Kidney epithelial cell (primary cell): Measurements from ENCODE around the gene GRID1. TPM values are rescaled to one million over a fixed set of nuclear protein-coding genes. Genes with fewer than 3 reads are reported as not detected.

ENCODE experiments used
- DNase-seq: peaks from one replicate; pipeline ENCODE4 v3.0.0-alpha.2; 2010; ENCODE audit warnings: low read depth
- H3K27me3 ChIP-seq: 2 replicates; pipeline ENCODE4 v1.6.0; 2011; ENCODE audit warnings: low read length; ENCODE audit not compliant: control insufficient read depth, insufficient read depth
- H3K36me3 ChIP-seq: 2 replicates; pipeline ENCODE4 v1.5.1; 2011; ENCODE audit warnings: low read length; ENCODE audit not compliant: control insufficient read depth, insufficient read depth
- H3K4me3 ChIP-seq: 2 replicates; pipeline ENCODE4 v1.5.1; 2011; ENCODE audit warnings: low read depth, mild to moderate bottlenecking, control low read depth, low read length
- total RNA-seq: library from RNA; depleted of rRNA; stranded (reverse); fragments of >200 nt; gene quantifications from 2 replicates; pipeline ENCODE4 v1.2.3, GENCODE V29; 2015
- TF ChIP-seq, protein P1 (sequence below): IDR thresholded peaks from 2 replicates; pipeline ENCODE4 v1.5.1; 2011; ENCODE audit warnings: mild to moderate bottlenecking, moderate library complexity, low read length, control low read depth, inconsistent platforms; ENCODE audit not compliant: insufficient read depth, poor library complexity, severe bottlenecking

Gene GRID1
- total RNA-seq, 1 donor from 2014 or later = 0.33 TPM

DNA sequence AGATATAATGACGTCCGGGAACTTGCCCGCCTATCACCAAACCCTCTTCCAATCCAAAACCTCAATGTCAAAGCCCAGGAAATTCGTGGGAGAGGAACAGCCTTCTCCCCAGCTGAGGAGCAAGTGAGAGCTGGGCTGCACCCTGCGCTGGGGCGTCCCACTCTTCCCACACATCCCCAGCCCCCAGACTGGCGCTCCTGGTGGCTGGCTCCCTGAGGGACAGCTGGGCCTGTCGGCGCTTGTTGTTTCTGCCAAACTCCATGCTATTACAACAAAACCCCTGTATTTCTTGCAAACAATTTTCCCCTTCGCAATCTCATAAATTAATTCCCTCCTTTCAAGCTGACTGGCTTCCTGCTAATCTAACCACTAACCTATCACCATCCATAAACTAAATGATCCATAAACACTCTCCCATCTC, 53.0 kb downstream of the GRID1 start:
- TF ChIP-seq, protein P1, sequence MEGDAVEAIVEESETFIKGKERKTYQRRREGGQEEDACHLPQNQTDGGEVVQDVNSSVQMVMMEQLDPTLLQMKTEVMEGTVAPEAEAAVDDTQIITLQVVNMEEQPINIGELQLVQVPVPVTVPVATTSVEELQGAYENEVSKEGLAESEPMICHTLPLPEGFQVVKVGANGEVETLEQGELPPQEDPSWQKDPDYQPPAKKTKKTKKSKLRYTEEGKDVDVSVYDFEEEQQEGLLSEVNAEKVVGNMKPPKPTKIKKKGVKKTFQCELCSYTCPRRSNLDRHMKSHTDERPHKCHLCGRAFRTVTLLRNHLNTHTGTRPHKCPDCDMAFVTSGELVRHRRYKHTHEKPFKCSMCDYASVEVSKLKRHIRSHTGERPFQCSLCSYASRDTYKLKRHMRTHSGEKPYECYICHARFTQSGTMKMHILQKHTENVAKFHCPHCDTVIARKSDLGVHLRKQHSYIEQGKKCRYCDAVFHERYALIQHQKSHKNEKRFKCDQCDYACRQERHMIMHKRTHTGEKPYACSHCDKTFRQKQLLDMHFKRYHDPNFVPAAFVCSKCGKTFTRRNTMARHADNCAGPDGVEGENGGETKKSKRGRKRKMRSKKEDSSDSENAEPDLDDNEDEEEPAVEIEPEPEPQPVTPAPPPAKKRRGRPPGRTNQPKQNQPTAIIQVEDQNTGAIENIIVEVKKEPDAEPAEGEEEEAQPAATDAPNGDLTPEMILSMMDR = no peak
- no peak for DNase-seq
- no peak overlapping the region for H3K4me3 ChIP-seq
- H3K27me3 ChIP-seq = no peaks in the 10 kb centered on the region
- no peaks in the 10 kb centered on the region for H3K36me3 ChIP-seq

DNA sequence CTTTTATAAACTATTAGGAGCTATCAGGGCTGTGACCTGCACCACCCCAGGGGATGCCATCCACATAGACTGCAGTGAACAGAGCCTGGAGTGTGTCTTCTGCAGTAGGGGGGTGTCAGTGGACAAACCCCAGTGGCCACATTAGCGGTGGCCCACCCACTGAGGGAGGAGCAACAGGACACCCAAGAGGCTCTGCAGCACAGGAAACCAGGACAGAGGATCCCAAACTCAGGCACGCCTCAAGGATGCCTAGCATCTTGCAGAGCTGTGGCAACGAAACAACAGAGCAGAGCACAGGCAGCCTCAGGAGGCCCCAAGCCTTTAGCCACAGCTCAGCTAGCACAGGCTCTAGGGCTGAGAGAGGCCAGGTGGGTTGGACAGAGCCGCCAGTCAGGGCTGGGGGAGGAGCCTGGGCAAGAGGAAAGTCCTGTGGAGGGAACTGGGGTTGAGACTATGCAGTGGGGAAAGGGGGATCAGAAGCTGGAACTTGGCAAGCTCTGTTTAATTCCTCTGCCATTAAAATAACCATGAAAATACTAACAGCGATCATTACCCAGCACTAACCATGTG, 53.8 kb downstream of the GRID1 start:
- DNase-seq = no peak
- TF ChIP-seq, protein P1 = no peak
- Histone ChIP-seq H3K4me3 (no peak overlapping the region), H3K36me3 (no peaks in the 10 kb centered on the region), H3K27me3 (no peaks in the 10 kb centered on the region)

DNA sequence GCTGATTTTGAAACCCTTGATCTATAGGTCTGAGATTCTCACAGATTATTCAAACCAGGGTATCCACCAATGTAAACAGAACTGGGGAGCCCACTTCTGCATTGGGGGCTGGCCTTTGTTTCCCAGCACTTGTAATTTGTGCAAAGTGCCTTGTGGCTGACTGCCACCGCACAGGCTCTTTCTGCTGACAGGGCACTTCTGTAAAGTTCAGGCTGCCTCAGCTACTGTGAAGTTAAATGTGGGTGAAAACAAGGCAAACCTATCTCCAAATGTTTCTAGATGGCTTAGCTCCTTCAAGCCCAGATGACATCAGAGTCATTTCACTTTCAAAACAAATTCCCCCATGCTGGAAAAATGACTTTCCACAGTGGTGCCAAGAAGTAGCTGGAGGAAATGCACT, 54.7 kb downstream of the GRID1 start:
- no peaks in the 10 kb centered on the region for H3K27me3 ChIP-seq
- DNase-seq = no peak
- H3K36me3 ChIP-seq = no peaks in the 10 kb centered on the region
- TF ChIP-seq, protein P1 = no peak
- H3K4me3 ChIP-seq = no peak overlapping the region

DNA sequence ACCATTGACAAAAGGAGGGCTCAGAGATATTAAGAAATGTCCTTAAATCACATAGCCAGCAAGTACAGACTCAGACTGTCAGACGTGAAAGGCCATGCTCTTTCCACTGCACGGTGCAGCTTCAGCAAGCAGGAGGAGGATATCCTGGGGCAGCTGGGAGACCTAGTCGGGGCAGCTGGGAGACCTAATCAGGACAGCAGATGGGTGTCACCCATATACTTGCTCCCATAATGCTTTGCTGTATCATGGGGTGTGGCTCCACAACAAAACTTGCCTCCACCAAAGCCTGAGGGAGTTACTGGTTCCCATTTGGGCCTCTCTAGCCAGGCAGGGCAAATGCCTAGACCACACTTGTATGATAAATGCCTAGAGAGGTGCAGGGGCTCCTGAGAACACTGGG, 55.4 kb downstream of the GRID1 start:
- DNase-seq = no peak
- no peaks in the 10 kb centered on the region for H3K27me3 ChIP-seq
- H3K36me3 ChIP-seq = no peaks in the 10 kb centered on the region
- TF ChIP-seq, protein P1 = no peak
- H3K4me3 ChIP-seq = no peak overlapping the region

DNA sequence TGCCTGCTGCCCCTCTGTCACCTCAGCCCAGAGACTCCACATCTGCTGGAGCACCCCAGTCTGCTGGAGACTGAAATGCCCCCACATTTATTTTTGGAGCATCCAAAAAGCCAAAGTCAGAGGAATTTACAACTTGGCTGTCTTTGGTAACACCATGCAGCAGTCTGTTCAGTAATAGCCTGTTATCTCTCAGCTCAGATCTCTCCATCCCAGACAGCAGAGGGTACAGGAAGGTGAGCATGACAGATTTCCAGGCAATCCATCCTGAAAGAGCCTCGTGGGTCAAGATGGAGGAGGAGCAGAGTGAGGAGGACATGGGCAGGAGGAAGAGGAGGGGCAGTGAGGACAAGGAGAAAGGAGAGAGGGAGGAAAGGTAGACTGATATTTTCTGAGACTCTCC, 55.9 kb downstream of the GRID1 start:
- H3K36me3 ChIP-seq = no peaks in the 10 kb centered on the region
- no peaks in the 10 kb centered on the region for H3K27me3 ChIP-seq
- no peak for DNase-seq

More for the DNA sequence above, 55.9 kb downstream of the GRID1 start:
- TF ChIP-seq, protein P1 = no peak
- H3K4me3 ChIP-seq = no peak overlapping the region
